GM19351 (cell line): ENCODE data around the gene ATP11C.
"Not testable (repeated sequence)": the region's sequence is repeated elsewhere in the genome, so short reads cannot be mapped to it uniquely, and the experiment has no call there.

Experiments
- ATAC-seq: cut with Tn5 transposase; IDR thresholded peaks from one replicate; pipeline ENCODE4 v1.9.1; 2021; ENCODE audit warnings: mild to moderate bottlenecking, moderate library complexity; ENCODE audit not compliant: unreplicated experiment

The ATP11C gene

DNA sequence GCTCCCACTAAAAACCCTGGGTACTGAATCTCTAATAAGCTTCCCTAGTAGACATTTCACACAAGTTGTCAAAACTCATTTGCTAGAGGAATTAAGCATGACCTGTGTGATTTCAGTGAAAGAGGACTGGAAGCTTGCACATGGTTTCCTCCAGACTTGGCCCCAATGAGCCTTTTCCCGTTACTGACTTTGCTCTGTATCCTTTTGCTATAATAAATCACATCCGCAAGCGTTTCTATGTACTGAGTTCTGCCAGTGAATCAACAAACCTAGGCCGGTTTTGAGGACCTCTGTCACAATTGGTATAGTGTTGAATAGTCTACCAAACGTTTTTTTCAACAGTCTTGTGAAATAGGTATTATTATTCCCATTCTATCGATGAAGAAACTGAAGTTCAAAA is 8.2 kb downstream of the ATP11C start:
- no peak for ATAC-seq

DNA sequence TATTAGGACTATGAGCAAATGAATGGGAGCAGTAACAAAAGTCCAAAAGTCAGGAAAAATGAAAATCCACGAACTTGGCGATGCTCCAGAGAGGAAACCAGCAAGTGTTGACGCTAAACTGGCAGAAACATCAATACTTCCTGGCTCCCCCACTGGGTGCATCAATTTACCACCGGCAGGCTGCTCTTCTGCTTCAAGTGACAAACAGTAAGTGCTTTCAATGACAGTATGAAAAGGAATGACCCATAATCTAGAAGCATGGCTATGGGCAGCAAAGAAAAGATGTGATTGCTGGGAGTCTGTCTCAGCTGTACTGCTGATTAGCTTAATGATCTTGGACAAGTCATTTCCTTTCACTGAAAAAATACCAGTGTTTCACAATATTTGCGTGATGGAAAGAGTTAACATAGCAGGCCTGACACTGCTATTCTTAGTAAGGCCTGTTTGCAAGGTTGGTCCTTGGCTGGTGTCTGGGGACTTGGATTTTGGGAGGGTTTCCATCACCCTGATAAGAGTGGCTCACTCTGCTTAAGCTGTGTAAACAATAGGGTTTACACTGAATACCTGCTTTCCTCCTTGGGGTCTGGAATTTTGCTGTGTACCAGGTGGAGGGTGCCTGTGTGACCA is 8.7 kb downstream of the ATP11C start:
- ATAC-seq = no peak

DNA sequence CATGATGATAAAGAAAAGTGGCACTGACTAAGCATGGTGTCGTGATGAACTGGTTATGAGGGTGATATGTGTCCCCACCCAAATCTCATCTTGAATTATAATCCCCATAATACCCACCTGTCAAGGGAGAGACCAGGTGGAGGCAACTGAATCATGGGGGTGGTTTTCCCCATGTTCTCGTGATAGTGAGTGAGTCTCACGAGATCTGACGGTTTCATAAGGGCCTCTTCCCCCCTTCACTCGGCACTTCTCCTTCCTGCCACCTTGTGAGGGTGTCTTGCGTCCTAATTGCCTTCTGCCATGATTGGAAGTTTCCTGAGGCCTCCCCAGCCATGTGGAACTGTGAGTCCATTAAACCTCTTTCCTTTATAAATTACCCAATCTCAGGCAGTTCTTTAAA is 11.7 kb downstream of the ATP11C start:
- not testable (repeated sequence) for ATAC-seq

DNA sequence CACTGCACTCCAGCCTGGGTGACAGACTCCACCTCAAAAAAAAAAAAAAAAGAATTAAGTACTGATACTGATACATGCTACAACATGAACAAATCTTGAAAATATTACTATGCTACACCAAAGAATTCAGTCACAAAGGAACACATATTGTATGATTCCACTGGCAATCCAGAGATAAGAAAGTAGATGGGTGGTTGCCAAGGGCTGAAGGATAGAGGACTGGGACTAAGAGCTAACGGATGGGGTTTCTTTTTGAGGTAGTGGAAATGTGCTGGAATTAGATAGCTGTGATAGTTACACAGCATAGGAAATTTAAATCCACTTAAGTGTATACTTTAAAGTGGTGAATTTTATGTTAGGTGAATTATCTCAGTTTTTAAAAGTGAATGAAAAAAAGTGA is 12.5 kb downstream of the ATP11C start:
- no peak for ATAC-seq

DNA sequence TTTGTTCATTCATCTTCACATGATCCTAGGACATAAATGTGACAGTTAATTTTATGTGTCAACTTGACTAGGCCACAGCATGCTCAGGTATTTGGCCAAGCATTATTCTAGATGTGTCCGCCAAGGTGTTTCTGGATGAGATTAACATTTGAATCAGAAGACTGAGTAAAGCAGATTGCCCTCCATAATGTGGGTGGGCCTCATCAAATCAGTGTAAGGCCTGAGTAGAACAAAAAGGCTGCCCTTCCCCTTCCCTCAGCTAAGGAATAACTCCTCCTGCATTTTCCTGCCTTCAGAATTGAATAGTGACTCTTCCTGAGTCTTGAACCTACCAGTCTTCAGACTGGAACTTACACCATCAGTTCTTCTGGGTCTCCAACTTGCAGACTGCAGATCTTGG is 18.4 kb downstream of the ATP11C start:
- ATAC-seq = no peak

DNA sequence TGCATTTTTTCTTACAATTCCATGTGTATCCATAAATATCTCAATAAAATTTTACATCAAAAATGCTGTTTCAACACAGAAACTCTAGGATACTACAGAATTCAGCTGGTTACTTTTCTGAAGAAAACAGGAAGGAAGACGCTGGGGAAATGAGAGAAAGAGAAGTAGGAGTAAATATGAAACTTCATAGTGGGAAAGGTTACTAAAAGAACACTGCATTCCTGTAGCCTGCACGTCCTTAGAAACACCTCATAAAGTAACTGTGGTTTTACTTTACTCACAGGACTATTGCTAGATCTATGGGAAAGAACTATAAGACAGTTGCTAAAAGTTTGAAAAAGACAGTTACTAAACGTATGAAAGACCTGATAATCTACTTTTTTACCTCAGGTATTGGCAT is 23.1 kb downstream of the ATP11C start:
- peak; percentile 58 for ATAC-seq

DNA sequence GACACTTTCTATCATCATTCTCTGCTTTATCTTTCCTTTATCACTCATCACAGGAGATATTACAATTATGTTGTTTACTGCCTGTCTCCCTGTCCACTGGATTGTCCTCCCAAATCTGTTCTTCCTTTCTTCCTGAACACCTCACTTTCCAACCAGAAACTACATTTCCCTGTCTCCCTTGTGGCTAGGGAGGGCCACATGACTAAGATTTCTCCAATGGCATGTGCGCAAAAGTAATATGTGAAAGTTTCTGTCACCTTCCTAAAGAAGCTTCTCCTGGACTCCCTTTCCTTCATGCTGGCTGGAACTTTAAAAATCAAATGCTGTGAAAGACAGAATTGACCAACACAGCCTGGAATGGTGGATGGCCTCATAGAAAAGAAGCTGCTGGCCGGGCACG is 25.8 kb downstream of the ATP11C start:
- ATAC-seq = no peak

DNA sequence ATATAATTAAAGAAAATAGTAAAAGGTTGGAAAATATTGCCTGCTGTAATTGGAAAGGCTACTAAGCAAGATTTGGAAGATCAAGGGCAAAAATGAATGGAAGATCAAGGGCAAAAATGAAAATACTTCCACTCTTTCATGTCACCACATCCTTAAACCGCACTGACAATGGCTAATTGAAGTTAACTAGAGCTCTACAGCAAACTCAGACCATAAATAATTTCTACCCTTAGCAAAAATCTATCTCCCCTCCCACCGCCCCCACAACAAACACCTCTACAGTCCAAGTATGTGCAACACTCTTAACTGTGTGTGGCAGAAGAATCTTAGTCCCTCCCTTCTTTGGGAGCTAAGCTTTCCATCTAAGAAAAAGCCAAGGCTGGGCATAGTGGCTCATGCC is 27.1 kb downstream of the ATP11C start:
- no peak for ATAC-seq

DNA sequence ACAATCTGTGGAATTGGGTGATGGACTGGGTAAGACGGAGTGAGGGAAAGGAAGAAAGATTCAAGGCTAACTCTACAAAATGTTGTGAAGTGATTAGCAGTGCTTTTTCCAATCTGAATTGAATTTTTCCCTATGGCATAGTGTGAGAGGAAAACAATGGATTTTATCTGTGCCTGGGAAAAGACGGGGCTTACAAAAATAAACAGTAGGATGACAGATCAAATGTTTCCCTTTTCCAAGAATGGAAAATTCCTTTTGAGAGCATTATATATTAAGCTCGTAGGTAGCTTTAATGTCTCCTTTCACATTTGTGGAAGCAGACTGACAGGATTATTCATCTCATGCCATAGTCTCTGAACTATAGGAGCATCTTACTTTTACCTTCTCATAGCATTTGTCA is 27.8 kb downstream of the ATP11C start:
- no peak for ATAC-seq

DNA sequence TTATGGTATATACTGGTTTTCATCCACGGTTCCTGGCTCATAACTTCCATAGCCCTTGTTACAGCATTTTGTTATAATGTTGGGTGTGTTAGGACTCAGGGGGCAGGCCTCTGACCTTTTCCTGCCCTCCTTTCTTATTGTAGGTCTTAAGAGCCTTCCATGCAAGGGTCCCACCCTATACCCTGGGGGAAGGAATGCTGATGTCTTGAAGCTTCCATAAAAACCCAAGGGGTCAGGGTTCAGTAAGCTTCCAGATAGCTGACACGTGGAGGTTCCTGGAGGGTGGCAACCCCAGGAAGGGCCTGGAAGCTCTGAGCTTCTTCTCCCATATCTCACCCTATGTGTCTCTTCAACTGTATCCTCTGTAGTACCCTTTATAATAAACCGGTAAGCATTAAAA is 29.6 kb downstream of the ATP11C start:
- no peak for ATAC-seq

DNA sequence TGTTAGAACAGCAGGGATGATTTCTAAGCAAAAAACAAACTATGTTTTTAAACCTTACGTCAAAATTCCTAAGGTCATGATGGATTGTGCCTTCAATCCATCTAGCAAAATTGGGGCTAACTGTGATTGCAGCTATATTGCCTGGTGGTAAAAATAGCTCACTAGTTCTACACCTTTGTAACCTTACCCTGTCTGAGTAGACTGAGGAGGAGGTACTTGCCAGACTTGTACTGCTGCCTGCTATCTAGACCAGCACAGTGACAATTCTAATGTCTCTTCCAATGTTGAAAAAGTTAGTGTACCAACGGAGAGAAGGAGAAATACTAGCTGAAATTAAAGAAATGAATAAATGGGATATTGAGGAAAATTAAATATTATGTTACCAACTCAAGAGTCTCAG is 30.3 kb downstream of the ATP11C start:
- ATAC-seq = no peak

DNA sequence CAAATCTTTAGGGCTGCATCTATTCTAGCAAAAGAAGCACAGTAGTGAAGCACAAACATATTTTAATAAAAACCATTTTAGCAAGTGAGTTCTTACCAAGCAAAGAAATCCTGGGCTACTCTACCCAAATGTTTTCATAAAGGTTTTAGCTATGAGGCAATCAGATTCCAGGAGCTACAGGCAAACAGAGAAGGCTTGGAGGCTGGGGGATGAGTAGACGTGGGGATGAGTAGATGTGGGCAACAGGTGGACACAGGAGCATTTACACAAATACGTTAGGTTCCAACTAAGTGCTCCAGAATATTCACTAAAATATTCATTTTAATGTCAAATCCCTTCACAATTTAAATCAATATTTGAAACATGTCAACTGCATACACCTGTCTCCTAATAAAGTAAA is 34.5 kb downstream of the ATP11C start:
- ATAC-seq = no peak

DNA sequence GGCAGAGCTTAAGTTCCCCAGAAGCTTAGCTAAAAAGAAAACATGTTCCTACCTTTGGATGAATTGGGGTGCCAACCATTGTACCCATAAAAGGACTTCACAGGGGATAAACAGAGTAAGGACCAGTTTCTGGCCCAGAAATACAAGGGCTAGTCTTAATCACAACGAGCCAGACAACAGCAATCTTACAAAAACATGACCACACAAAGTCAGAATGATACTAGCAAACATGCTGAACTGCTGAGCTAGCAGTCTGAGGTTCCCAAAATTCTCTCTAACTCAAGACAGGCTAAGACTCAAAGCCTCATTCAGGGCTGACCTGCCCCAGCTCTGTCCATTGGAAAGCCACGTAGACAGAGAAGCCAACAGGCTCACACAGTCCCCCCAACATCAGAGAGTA is 40.3 kb downstream of the ATP11C start:
- peak; percentile 81 for ATAC-seq

DNA sequence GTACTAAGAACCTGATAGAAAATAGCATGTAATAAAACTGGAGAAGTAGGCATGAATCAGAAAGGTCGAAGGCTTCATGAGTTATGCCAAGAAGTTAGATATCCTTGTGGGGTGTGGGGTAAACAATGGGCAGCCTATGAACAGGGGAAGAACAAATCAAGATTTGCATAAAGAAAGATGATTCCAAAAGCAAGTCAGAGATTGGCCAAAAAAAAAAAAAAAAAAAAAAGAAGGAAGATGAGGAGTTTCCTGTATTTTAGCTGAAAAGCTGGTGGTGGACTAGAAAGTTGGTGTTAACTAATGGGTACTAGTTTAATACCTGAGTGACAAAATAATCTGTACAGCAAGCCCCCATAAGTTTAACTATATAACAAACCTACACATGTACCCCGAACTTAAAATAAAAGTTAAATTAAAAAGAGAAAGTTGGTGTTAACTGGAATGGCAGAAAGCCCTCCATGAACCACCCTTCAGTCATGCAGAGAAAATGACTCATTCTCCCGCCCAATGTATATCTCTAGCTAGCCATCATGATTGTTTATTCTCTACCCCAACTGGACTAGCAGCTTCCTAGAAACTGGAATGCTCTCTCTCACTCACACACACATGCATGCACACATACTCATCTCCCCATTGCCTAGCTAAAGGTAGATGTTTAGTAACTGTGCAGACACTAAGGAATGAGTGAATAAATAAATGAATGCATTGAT is 41.7 kb downstream of the ATP11C start:
- no peak for ATAC-seq

DNA sequence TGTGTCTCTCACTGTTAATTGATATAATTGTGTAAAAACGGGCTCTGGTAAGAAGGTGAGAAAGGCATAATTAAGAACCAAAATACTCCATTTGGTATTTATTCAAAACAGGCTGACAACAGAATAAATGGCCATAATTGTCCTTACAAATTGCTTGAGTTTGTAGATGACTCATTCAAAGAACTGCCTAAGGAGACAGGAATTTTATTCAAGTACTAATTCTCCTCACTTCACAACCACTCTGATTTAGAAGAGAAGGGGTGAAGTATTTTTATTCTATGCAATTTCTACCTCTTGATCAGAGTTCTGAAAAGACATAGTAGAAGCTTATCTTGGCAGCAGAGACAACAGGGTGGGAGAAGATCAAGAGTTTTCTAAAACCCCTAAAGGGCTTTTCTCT is 43.1 kb downstream of the ATP11C start:
- no peak for ATAC-seq

DNA sequence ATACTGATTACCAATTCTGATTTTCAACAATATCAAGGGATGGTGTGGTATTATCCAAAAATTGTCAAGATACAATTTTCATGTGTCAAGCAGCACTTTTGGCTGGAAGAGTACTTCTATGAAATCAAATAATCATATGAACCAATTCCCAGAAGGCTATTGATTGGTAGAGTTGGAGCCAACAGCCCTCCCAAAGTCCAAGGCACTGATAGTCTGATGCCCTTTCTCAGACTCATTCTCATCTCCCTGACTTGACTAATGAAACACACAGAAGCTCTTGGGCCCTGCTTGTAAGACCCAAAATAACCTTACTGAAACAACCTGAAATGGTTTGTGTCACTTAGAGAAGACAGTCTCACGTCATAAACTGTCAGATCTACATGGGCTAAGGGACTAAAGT is 48.9 kb downstream of the ATP11C start:
- no peak for ATAC-seq

DNA sequence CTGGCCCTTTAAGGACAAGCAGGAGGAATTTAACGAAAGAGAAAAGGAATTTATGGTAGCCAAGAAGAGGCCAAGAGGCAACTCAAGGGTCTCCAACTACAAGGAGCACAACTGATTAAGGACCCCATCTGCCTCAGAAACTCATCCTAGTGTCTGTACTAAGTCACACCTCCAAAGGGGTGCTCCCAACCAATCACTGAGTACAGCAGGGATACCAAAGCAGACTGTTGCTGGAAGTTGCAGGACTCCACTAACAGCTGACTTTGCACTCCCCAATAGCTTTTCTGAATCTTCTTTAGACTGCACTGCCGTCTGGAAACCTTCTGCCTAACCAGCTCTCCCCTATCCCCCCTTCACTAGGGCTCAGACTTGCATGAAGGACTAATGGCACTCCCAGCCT is 50.6 kb downstream of the ATP11C start:
- no peak for ATAC-seq

DNA sequence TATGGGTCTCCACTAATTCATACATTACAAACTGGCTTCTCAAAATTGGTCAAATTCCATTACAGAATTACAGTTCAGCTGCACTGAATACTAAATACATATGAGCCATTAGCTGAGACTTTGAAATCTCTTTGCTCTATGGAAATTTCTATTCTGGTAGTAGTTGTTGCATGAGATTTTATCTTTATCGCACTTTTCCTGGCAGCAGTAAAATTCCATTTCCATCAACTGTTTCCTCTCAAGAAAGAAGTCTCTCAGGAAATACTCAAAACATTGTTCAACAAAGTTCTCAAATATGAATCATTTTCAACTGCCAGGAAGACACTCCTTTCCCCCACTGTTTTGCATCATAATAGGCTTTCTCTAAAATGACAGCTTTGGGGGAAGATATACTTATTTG is 51.3 kb downstream of the ATP11C start:
- ATAC-seq = no peak

DNA sequence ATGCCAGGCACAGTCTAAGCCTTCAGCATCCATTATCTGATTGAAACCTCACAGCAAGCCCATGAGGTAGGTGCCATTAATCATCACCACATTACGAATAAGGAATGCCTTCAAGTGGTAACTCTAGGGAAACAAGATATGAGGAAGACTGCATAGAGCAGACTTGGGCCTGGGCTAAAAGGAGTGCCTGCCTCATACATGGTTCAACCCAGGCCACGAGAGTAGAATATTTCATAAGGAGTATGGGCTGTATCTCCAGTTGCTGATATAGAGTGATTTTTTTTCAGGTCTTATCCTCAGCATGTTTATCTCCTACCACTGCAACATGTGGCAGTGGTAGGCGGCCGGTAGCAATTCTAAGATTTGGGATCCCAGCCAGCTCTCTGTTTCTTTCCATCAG is 51.7 kb downstream of the ATP11C start:
- ATAC-seq = no peak

DNA sequence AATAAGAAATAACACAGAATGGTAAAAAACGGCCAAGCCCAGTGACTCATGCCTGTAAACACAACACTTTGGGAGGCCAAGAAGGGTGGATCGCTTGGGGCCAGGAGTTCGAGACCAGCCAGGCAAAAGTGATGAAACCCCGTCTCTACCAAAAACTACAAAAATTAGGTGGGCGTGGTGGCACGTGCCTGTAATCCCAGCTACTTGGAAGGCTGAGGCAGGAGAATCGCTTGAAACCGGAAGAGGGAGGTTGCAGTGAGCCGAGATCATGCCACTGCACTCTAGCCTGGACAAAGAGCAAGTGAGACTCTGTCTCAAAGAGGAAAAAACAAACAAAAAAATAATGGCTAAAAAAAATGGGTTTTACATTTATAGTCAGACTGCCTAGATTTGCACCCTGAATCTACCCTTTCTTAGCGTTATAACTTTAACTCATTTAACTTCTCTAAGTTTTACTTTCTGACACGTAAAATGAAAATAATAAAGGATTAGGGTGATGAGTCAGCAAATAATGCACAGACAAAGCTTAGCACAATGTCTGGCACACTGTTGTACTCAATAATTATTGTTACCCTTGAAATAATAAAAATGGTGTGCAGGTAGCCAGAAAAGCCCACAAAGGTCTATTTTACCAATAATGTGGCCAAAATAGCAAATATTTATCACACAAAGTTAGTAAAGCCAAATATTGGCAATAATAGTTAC is 55.0 kb downstream of the ATP11C start:
- ATAC-seq = no peak

DNA sequence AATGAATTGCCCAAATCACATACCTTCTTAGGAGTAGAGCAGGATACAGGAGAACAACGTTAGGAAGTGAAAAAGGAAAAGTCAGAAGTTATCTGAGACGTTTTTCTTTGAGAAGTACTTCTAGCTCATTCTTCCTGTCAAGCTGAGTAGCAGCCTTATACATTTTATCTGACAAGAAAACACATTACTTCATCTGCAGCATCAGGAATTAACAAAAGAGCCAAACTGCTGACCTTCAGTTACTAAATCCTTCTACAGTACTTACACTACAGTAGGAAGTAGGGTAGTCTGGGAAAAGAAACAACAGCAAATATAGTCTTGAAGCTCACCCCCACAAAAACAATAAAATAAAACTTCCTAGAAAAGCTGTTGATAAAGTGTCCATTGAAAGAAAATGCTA is 57.0 kb downstream of the ATP11C start:
- no peak for ATAC-seq

DNA sequence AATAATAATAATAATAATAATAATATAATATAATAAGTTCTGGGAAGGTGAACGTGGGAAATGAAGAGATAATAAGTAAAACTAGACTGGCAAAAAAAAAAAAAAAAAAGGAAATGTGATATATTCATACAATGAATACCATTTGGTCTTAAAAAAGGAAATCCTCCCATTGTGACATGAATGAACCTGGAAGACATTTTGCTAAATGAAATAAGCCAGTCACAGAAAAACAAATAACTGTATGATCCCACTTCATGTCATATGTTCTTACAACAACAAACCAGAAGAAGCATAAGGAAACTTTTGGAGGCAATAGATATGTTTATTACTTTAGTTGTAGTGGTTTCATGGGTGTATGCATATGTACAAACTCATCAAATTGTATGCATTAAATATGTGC is 63.1 kb downstream of the ATP11C start:
- no peak for ATAC-seq
